ENCODE results near the gene LAIR2. TPM values are rescaled to one million over a fixed set of nuclear protein-coding genes. Genes with fewer than 3 reads are reported as not detected.

LAIR2 gene
- total and polyA plus RNA-seq, 2 of the 13 experiments (the other 11 are each of a cell fraction or from before 2014, with no cell fraction given) = 1.3 to 1.9 TPM

GRCh38 chr19:54462655-54463530 lies 39.7 kb upstream of the LAIR2 start (continued):
- TF ChIP-seq NR2F2 (IDR thresholded peaks at IDR 0.05; ENCODE audit: borderline replicate concordance, low read depth) (no peak), NPAS2 (CRISPR knock-in tag; IDR thresholded peaks at IDR 0.05; ENCODE audit: borderline replicate concordance) (no peak), IKZF5 (CRISPR knock-in tag; IDR thresholded peaks at IDR 0.05) (0 out of 2 replicates have a peak, but pooled peaks have one; percentile 22), BRD4 (CRISPR knock-in tag; IDR thresholded peaks at IDR 0.05) (peak; percentile 81; the same call in 1 of the 2 replicates), ZBTB7A (CRISPR knock-in tag; IDR thresholded peaks at IDR 0.05) (no peak), TAF1 (CRISPR knock-in tag; IDR thresholded peaks at IDR 0.05) (peak; percentile 36; the same call in 1 of the 2 replicates), ATF7 (IDR thresholded peaks at IDR 0.05) (no peak), ATF7 (CRISPR knock-in tag; IDR thresholded peaks at IDR 0.05) (no peak), ZMYM4 (CRISPR knock-in tag; IDR thresholded peaks at IDR 0.05) (peak; percentile 29; the same call in 1 of the 2 replicates), SP1 (IDR thresholded peaks at IDR 0.05) (no peak), SP1 (CRISPR knock-in tag; IDR thresholded peaks at IDR 0.05) (peak; percentile 22; the same call in 1 of the 2 replicates), SIX4 (CRISPR knock-in tag; IDR thresholded peaks at IDR 0.05) (no peak; the same call in 1 of the 2 replicates), ZNF7 (CRISPR knock-in tag; IDR thresholded peaks at IDR 0.05) (no peak), TGIF2 (CRISPR knock-in tag; IDR thresholded peaks at IDR 0.05) (peak; percentile 77), MATR3 (CRISPR knock-in tag; IDR thresholded peaks at IDR 0.05) (no peak), CHD4 (IDR thresholded peaks at IDR 0.05; ENCODE audit: borderline replicate concordance, low read length) (no peak), EP300 (IDR thresholded peaks at IDR 0.05; ENCODE audit: low read depth in 2 of 2, low read length in 2 of 2) (no peak), EP300 (CRISPR knock-in tag; IDR thresholded peaks at IDR 0.05; ENCODE audit: borderline replicate concordance) (no peak), LRRFIP1 (CRISPR knock-in tag; conservative IDR thresholded peaks at IDR 0.05) (no peak), ZBTB10 (CRISPR knock-in tag; IDR thresholded peaks at IDR 0.05; ENCODE audit: borderline replicate concordance) (0 out of 2 replicates have a peak, but pooled peaks have one; percentile 38), SIN3B (IDR thresholded peaks at IDR 0.05; ENCODE audit: low read length) (no peak), FOSL1 (CRISPR knock-in tag; IDR thresholded peaks at IDR 0.05; ENCODE audit: borderline replicate concordance) (0 out of 2 replicates have a peak, but pooled peaks have one; percentile 18), ZNF772 (CRISPR knock-in tag; IDR thresholded peaks at IDR 0.05) (peak; percentile 62; the same call in 1 of the 2 replicates), ZNF749 (CRISPR knock-in tag; IDR thresholded peaks at IDR 0.05; ENCODE audit: borderline replicate concordance) (no peak), ZNF737 (CRISPR knock-in tag; IDR thresholded peaks at IDR 0.05; ENCODE audit: borderline replicate concordance) (no peak), TRIM24 (CRISPR knock-in tag; IDR thresholded peaks at IDR 0.05) (no peak)
